PC-3 (cell line): Measurements from ENCODE around the gene PHETA1. TPM values are rescaled to one million over a fixed set of nuclear protein-coding genes. Genes with fewer than 3 reads are reported as not detected.

Source experiments
- ATAC-seq: fragments of 200-7000 bp; cut with Tn5 transposase; 2 replicates; pipeline ENCODE4 v1.9.1; 2020; ENCODE audit warnings: mild to moderate bottlenecking, moderate library complexity
- BruUV-seq: library from RNA; stranded (reverse); fragments of 400-500 nt; replicated peaks from 2 replicates; lab custom pipeline; 2021; lab: Mats Ljungman, UMichigan
- CTCF ChIA-PET: fragments of 300-600 bp; sonication (Branson Sonifier 250); formaldehyde crosslinking; loops from one replicate; lab custom pipeline; 2022; ENCODE audit warnings: antibody characterized with exemption; lab: Charles Lee
- POLR2A ChIA-PET: fragments of 300-600 bp; sonication (Branson Sonifier 250); formaldehyde crosslinking; loops from one replicate; lab custom pipeline; 2022; ENCODE audit warnings: antibody characterized with exemption; ENCODE audit not compliant: unreplicated experiment; lab: Charles Lee
- DNase-seq: peaks from one replicate; pipeline ENCODE4 v3.0.0-alpha.2; 2015
- H2AFZ ChIP-seq: fragments of 300-600 bp; sonication (generic); 2 replicates; pipeline ENCODE4 v1.6.0; 2016; ENCODE audit warnings: antibody characterized with exemption, low read length
- H3F3A ChIP-seq: fragments of 300-600 bp; sonication (generic); one replicate; pipeline ENCODE4 v1.6.0; 2017; ENCODE audit warnings: antibody characterized with exemption, low read length, control low read depth, mild to moderate bottlenecking; ENCODE audit not compliant: unreplicated experiment
- H3K27ac ChIP-seq: fragments of 300-600 bp; sonication (generic); 2 replicates; pipeline ENCODE4 v1.5.1; 2016; ENCODE audit warnings: mild to moderate bottlenecking, low read length
- H3K27me3 ChIP-seq: fragments of 300-600 bp; sonication (generic); 2 replicates; pipeline ENCODE4 v1.6.1; 2016; ENCODE audit warnings: low read length, mixed read lengths
- H3K36me3 ChIP-seq: fragments of 300-600 bp; sonication (generic); 2 replicates; pipeline ENCODE4 v1.6.1; 2016; ENCODE audit warnings: low read depth, mixed run types, low read length, mixed read lengths
- H3K4me1 ChIP-seq: fragments of 300-600 bp; sonication (generic); 2 replicates; pipeline ENCODE4 v1.5.1; 2016; ENCODE audit warnings: low read length; ENCODE audit not compliant: insufficient read depth
- H3K4me2 ChIP-seq: fragments of 300-600 bp; sonication (generic); 2 replicates; pipeline ENCODE4 v1.6.0; 2016; ENCODE audit warnings: low read length
- H3K4me3 ChIP-seq: fragments of 300-600 bp; sonication (generic); 2 replicates; pipeline ENCODE4 v1.5.1; 2016; ENCODE audit warnings: mild to moderate bottlenecking, low read length, mixed read lengths
- H3K79me2 ChIP-seq: fragments of 300-600 bp; sonication (generic); 2 replicates; pipeline ENCODE4 v1.6.1; 2017; ENCODE audit warnings: low read length, mixed read lengths
- H3K9ac ChIP-seq: fragments of 300-600 bp; sonication (generic); 2 replicates; pipeline ENCODE4 v1.6.0; 2016; ENCODE audit warnings: mild to moderate bottlenecking, low read length
- H3K9me2 ChIP-seq: fragments of 300-600 bp; sonication (generic); replicated peaks from 2 replicates; pipeline ENCODE4 v1.6.1; 2016; ENCODE audit warnings: mixed run types, low read length, mixed read lengths
- H3K9me3 ChIP-seq: fragments of 300-600 bp; sonication (generic); 2 replicates; pipeline ENCODE4 v1.6.1; 2016; ENCODE audit warnings: low read length, mixed read lengths
- H4K20me1 ChIP-seq: fragments of 300-600 bp; sonication (generic); 2 replicates; pipeline ENCODE4 v1.6.1; 2016; ENCODE audit warnings: low read length, mixed read lengths
- EZH2 ChIP-seq: fragments of 300-600 bp; sonication (generic); IDR thresholded peaks from one replicate; pipeline ENCODE4 v1.6.1; 2017; ENCODE audit warnings: antibody characterized with exemption, mild to moderate bottlenecking, low read length; ENCODE audit not compliant: unreplicated experiment
- EZH2phosphoT487 ChIP-seq: fragments of 300-600 bp; sonication (generic); IDR thresholded peaks from 2 replicates; pipeline ENCODE4 v1.6.1; 2018; ENCODE audit warnings: mild to moderate bottlenecking, antibody characterized with exemption, low read length, borderline replicate concordance
- intact Hi-C: fragments of 100-400 bp; cut with micrococcal nuclease; formaldehyde crosslinking; loops from 2 replicates; pipeline ENCODE4 v1.9.0; 2023
- total RNA-seq: library from RNA; depleted of rRNA; stranded (reverse); fragments of >200 nt; gene quantifications from 2 replicates; pipeline ENCODE4 v1.2.3, GENCODE V29; 2014
- TF ChIP-seq, protein P1 (sequence below): fragments of 300-600 bp; sonication (generic); conservative IDR thresholded peaks from 2 replicates; pipeline ENCODE4 v1.5.1; 2017; ENCODE audit warnings: antibody characterized with exemption, low read depth, mild to moderate bottlenecking, low read length

The PHETA1 gene
- total RNA-seq, 1 experiment from 2014 or later, result 18.6 TPM

DNA sequence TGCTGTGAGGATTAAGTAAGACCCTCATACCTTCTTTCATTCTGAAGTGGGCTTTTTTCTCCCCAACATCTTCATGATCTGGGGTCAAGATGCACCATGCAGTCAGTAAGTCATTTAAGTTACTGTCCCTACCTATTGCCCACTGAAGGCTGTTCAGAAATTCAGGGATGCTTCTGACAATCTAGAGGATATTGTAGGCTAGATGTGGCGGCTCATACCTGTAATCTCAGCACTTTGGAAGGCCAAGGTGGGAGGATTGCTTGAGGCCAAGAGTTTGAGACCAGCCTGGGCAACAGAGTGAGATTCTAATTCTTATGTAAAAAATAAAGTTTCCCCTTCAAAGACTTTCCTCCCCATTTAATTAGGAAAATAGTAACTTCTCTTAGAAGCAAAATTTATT lies 28.7 kb downstream of the PHETA1 start:
- H4K20me1 ChIP-seq, result no peaks in the 10 kb centered on the region
- no peak overlapping the region for H3K9ac ChIP-seq
- no peak for ATAC-seq
- intact Hi-C loops, result no loop called here
- H3K4me3 ChIP-seq, result no peak overlapping the region
- no peak overlapping the region for H2AFZ ChIP-seq
- ChIA-PET CTCF (no interaction called here), POLR2A (interaction anchor here (0.6 kb wide), 1 partner anchor 103 kb away, joined by 3 read pairs; no protein-coding TSS in a partner anchor)
- no peak for TF ChIP-seq EZH2
- no peak for TF ChIP-seq EZH2phosphoT487
- TF ChIP-seq, protein P1, sequence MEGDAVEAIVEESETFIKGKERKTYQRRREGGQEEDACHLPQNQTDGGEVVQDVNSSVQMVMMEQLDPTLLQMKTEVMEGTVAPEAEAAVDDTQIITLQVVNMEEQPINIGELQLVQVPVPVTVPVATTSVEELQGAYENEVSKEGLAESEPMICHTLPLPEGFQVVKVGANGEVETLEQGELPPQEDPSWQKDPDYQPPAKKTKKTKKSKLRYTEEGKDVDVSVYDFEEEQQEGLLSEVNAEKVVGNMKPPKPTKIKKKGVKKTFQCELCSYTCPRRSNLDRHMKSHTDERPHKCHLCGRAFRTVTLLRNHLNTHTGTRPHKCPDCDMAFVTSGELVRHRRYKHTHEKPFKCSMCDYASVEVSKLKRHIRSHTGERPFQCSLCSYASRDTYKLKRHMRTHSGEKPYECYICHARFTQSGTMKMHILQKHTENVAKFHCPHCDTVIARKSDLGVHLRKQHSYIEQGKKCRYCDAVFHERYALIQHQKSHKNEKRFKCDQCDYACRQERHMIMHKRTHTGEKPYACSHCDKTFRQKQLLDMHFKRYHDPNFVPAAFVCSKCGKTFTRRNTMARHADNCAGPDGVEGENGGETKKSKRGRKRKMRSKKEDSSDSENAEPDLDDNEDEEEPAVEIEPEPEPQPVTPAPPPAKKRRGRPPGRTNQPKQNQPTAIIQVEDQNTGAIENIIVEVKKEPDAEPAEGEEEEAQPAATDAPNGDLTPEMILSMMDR, result no peak
- H3F3A ChIP-seq, result no peaks in the 10 kb centered on the region
- no peak overlapping the region for H3K4me2 ChIP-seq
- H3K27ac ChIP-seq, result no peak overlapping the region
- no peaks in the 10 kb centered on the region for H3K4me1 ChIP-seq
- BruUV-seq, result no TSS peak
- no peaks in the 10 kb centered on the region for H3K79me2 ChIP-seq
- H3K27me3 ChIP-seq, result no peaks in the 10 kb centered on the region
- no peak for DNase-seq
- H3K9me2 ChIP-seq, result no peaks in the 10 kb centered on the region
- no peaks in the 10 kb centered on the region for H3K36me3 ChIP-seq
- H3K9me3 ChIP-seq, result no peaks in the 10 kb centered on the region

DNA sequence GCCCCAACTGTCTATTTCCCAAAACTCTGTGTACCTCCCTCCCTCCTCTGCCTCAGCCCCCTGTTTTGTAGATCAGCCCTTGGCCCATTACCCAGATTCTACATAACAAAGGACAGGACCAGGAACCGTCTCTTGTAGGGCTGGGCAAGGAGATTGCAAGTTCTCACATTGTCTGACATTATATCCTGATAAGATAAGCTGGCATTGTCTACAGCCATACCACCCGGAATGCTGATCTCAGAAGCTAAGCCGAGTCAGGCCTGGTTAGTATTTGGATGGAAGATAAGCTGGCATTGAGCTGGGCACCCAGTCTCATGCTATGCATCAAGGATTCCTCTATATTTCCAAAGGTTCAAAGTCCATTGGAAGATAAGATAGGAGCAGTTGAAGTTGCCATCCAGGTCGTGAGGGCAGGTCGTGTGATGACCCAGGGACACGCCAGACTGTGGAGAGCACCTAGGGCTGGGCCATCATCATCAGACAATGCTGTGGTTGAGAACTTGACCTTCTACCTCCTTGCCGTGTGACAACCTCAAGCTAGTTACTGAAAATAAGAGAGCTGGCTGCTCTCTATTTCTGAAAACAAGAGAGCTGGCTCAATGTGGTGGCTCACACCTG lies 29.5 kb downstream of the PHETA1 start:
- Histone ChIP-seq H3K9me3 (no peaks in the 10 kb centered on the region), H3K9me2 (no peaks in the 10 kb centered on the region), H3K4me1 (no peaks in the 10 kb centered on the region), H4K20me1 (no peaks in the 10 kb centered on the region), H3K9ac (no peak overlapping the region), H3K79me2 (no peaks in the 10 kb centered on the region), H3F3A (no peaks in the 10 kb centered on the region), H2AFZ (no peak overlapping the region), H3K4me3 (no peak overlapping the region), H3K36me3 (no peaks in the 10 kb centered on the region), H3K27ac (no peak overlapping the region), H3K4me2 (no peak overlapping the region), H3K27me3 (no peaks in the 10 kb centered on the region)
- intact Hi-C loops, result no loop called here
- TF ChIP-seq, protein P1, result no peak
- TF ChIP-seq EZH2, result no peak
- no peak for TF ChIP-seq EZH2phosphoT487
- ATAC-seq (no peak), DNase-seq (no peak)
- ChIA-PET POLR2A (interaction anchor here (0.6 kb wide), 2 partner anchors 104 to 313 kb away, joined by 3 read pairs; no protein-coding TSS in a partner anchor), CTCF (interaction anchor here (0.6 kb wide), 1 partner anchor 74 kb away, joined by 9 read pairs; no protein-coding TSS in a partner anchor)
- no TSS peak for BruUV-seq

DNA sequence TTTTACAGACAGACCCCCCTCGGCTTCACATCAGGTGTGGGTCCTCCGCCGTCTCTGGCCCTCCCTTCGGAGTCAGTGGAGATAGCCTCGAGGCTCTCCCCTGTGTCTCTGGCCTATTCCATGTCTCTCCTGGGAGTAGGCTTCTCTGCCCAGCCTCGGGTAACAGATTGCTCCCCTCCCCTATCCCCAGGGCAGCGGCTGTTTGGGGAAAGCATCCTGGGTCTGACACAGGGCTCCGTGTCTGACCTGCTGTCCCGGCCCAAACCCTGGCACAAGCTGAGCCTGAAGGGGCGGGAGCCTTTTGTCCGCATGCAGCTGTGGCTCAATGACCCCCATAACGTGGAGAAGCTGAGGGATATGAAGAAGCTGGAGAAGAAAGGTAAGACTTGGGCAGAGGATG lies 30.8 kb downstream of the PHETA1 start:
- H3K36me3 ChIP-seq, result no peaks in the 10 kb centered on the region
- H3K9ac ChIP-seq, result no peak overlapping the region
- H3F3A ChIP-seq, result no peaks in the 10 kb centered on the region
- H3K4me1 ChIP-seq, result no peaks in the 10 kb centered on the region
- H3K79me2 ChIP-seq, result no peaks in the 10 kb centered on the region
- no peak overlapping the region for H3K4me2 ChIP-seq
- H4K20me1 ChIP-seq, result no peaks in the 10 kb centered on the region
- BruUV-seq, result no TSS peak
- no peak for DNase-seq
- H3K9me2 ChIP-seq, result no peaks in the 10 kb centered on the region
- ChIA-PET POLR2A (no interaction called here), CTCF (no interaction called here)
- H3K4me3 ChIP-seq, result no peak overlapping the region
- no peak overlapping the region for H3K27ac ChIP-seq
- H3K27me3 ChIP-seq, result no peaks in the 10 kb centered on the region
- TF ChIP-seq EZH2 (no peak), EZH2phosphoT487 (no peak)
- TF ChIP-seq, protein P1, result no peak
- no peak for ATAC-seq
- intact Hi-C loops, result no loop called here
- no peaks in the 10 kb centered on the region for H3K9me3 ChIP-seq
- H2AFZ ChIP-seq, result no peak overlapping the region
